ENCODE measurements around the gene TMF1. TPM values are rescaled to one million over a fixed set of nuclear protein-coding genes. Genes with fewer than 3 reads are reported as not detected.

Gene TMF1
- total and polyA plus RNA-seq, 2 of the 8 experiments (the other 6 are each of a cell fraction or from before 2014, with no cell fraction given): 1.4 to 18.3 TPM

- TF ChIP-seq KDM5A (IDR thresholded peaks at IDR 0.05; ENCODE audit: low read length) (no peak), ZNF274 (IDR thresholded peaks at IDR 0.05; ENCODE audit: borderline replicate concordance, extremely low read depth, low read length) (no peak), TAF1 (IDR thresholded peaks at IDR 0.05; ENCODE audit: low read depth, low read length) (no peak), CTBP2 (IDR thresholded peaks at IDR 0.05; ENCODE audit: borderline replicate concordance, insufficient read depth, insufficient read length, low read length) (no peak), RFX5 (IDR thresholded peaks at IDR 0.05; ENCODE audit: borderline replicate concordance, low read depth, low read length) (no peak), CEBPB (IDR thresholded peaks at IDR 0.05; ENCODE audit: low read depth, low read length) (no peak), POLR2AphosphoS5 (IDR thresholded peaks at IDR 0.05; ENCODE audit: low read depth, low read length) (no peak), SP2 (IDR thresholded peaks at IDR 0.05; ENCODE audit: low read length) (no peak)
These were observed 30.2 kb upstream of the TMF1 start (continued) for GRCh38 chr3:69082361-69082760.

Data from H1 (cell line).